ENCODE data around the gene RPUSD1. TPM values are rescaled to one million over a fixed set of nuclear protein-coding genes. Genes with fewer than 3 reads are reported as not detected.

Gene RPUSD1
- total and polyA plus RNA-seq, 2 experiments from 2014 or later: 27.6 to 37.8 TPM

- no peaks in the 10 kb centered on the region for H4K20me1 ChIP-seq (ENCODE audit: insufficient read depth, poor library complexity, severe bottlenecking)
- H3K4me3 ChIP-seq: no peak overlapping the region
- H3K79me2 ChIP-seq: peaks cover 13% of the 10 kb centered on the region
- H2AFZ ChIP-seq: no peak overlapping the region
- H3K36me3 ChIP-seq (replicated peaks; ENCODE audit: insufficient read depth, low read depth): no peaks in the 10 kb centered on the region
- H3K9me3 ChIP-seq (ENCODE audit: low read depth): no peaks in the 10 kb centered on the region
- no peak overlapping the region for H3K27ac ChIP-seq
- no peaks in the 10 kb centered on the region for H3K9me2 ChIP-seq (replicated peaks; ENCODE audit: insufficient read depth)
- no peak overlapping the region for H3K4me2 ChIP-seq
- TF ChIP-seq EZH2phosphoT487 (IDR thresholded peaks at IDR 0.05; ENCODE audit: low read depth, severe bottlenecking, unreplicated experiment): no peak
- H3K4me1 ChIP-seq (ENCODE audit: insufficient read depth): peaks cover 7% of the 10 kb centered on the region
- WGBS (ENCODE audit: low lambda C conversion rate, missing lambda C conversion rate): 95% methylated on average over 13 of the region's 13 CpGs
- no peaks in the 10 kb centered on the region for H3K27me3 ChIP-seq
- DNase-seq (ENCODE audit: low spot score): no peak
These were observed 52.2 kb downstream of the RPUSD1 start for GRCh38 chr16:735982-736453.

DNA sequence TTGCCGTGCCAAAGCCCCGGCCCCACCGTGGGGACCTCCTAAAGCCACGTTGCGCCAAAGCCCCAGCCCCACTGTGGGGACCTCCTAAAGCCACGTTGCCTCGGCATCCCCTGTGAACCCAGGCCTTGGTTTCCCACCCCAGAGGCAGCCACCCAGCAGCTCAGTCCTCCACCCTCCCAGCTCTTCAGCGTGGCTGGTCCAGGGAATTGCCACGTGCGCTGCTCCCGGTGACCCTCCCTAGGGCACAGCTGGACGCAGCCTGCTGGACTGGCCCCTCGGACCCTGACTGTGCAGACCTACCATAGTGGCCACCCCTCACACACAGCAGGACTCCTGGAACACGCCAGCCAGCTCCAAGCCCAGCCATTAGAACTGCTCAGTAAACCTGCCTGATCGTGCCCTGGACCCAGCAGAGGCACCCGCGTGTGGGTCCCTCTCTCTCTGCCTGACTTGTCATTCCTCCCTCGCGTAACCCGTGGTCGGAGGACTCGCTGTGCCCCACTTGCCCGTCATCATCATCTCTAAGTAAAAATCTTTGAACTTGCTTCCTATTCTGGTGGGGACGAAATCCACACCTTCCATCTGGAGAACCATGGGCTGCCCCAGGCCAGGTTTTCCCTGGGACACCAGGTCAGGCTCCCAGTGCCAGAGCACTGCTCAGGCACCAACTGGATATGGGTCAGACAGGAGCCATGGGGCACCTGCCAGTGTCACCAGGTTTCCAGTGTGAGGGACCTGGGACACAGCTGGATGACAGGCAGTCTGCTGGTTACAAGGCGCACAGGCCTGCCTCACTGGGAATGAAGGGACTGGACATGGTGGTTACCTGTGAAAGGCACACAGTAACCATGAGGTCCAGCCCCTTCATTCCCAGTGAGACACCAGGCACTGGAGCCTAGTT is 53.0 kb downstream of the RPUSD1 start:
- Histone ChIP-seq H3K27ac (no peak overlapping the region), H3K79me2 (peaks cover 8% of the 10 kb centered on the region), H3K4me2 (no peak overlapping the region), H3K9me2 (replicated peaks; ENCODE audit: insufficient read depth) (no peaks in the 10 kb centered on the region), H3K9me3 (ENCODE audit: low read depth) (no peaks in the 10 kb centered on the region), H3K27me3 (no peaks in the 10 kb centered on the region), H3K4me1 (ENCODE audit: insufficient read depth) (peaks cover 7% of the 10 kb centered on the region), H2AFZ (no peak overlapping the region), H3K36me3 (replicated peaks; ENCODE audit: insufficient read depth, low read depth) (no peaks in the 10 kb centered on the region), H3K4me3 (no peak overlapping the region), H4K20me1 (ENCODE audit: insufficient read depth, poor library complexity, severe bottlenecking) (no peaks in the 10 kb centered on the region)
- WGBS (ENCODE audit: low lambda C conversion rate, missing lambda C conversion rate): 95% methylated on average over 25 of the region's 25 CpGs
- no peak for TF ChIP-seq EZH2phosphoT487 (IDR thresholded peaks at IDR 0.05; ENCODE audit: low read depth, severe bottlenecking, unreplicated experiment)
- TF ChIP-seq, protein P1, sequence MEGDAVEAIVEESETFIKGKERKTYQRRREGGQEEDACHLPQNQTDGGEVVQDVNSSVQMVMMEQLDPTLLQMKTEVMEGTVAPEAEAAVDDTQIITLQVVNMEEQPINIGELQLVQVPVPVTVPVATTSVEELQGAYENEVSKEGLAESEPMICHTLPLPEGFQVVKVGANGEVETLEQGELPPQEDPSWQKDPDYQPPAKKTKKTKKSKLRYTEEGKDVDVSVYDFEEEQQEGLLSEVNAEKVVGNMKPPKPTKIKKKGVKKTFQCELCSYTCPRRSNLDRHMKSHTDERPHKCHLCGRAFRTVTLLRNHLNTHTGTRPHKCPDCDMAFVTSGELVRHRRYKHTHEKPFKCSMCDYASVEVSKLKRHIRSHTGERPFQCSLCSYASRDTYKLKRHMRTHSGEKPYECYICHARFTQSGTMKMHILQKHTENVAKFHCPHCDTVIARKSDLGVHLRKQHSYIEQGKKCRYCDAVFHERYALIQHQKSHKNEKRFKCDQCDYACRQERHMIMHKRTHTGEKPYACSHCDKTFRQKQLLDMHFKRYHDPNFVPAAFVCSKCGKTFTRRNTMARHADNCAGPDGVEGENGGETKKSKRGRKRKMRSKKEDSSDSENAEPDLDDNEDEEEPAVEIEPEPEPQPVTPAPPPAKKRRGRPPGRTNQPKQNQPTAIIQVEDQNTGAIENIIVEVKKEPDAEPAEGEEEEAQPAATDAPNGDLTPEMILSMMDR (IDR thresholded peaks at IDR 0.05; ENCODE audit: poor library complexity): no peak
- TF ChIP-seq EZH2 (IDR thresholded peaks at IDR 0.05; ENCODE audit: borderline replicate concordance): no peak
- no peak for DNase-seq (ENCODE audit: low spot score)

MicroRNA genes within 50 kb of the gene (microRNA counts, 767-probe panel; counts per million panel counts)
- not detected for microRNA hsa-miR-662

Small RNA genes lying within 50 kb of the gene (microRNA-seq; reads per million reads assigned to microRNA genes)
- not detected for gene MIR662

Small RNA genes lying within 50 kb of the gene (small RNA-seq; reads per million reads assigned to genes)
- gene MIR662: not detected

Other genes starting within 250 kb of the RPUSD1 start
- gene PRR35, start 228.0 kb downstream of the RPUSD1 start, total RNA-seq: not detected in 2 replicates
- gene PRR35, start 228.0 kb downstream of the RPUSD1 start, polyA plus RNA-seq: not detected in 2 replicates
- 1.0 and 1.2 TPM in 2 replicates for gene NHLRC4, start 221.4 kb downstream of the RPUSD1 start, total RNA-seq
- gene NHLRC4, start 221.4 kb downstream of the RPUSD1 start, polyA plus RNA-seq: 0.25 and 1.7 TPM in 2 replicates
- gene PIGQ, start 218.4 kb downstream of the RPUSD1 start, total RNA-seq: 26.7 and 30.0 TPM in 2 replicates
- gene PIGQ, start 218.4 kb downstream of the RPUSD1 start, polyA plus RNA-seq: 58.6 and 64.6 TPM in 2 replicates
- gene RAB40C, start 198.3 kb downstream of the RPUSD1 start, total RNA-seq: 28.4 and 30.2 TPM in 2 replicates
- gene RAB40C, start 198.3 kb downstream of the RPUSD1 start, polyA plus RNA-seq: 30.8 and 32.7 TPM in 2 replicates
- 0.24 and 0.43 TPM in 2 replicates for gene WFIKKN1, start 157.4 kb downstream of the RPUSD1 start, total RNA-seq
- 0.88 and 2.1 TPM in 2 replicates for gene WFIKKN1, start 157.4 kb downstream of the RPUSD1 start, polyA plus RNA-seq
- 75.4 and 77.9 TPM in 2 replicates for gene METTL26, start 152.1 kb downstream of the RPUSD1 start, total RNA-seq
- 151 and 155 TPM in 2 replicates for gene METTL26, start 152.1 kb downstream of the RPUSD1 start, polyA plus RNA-seq
- 43.0 and 61.4 TPM in 2 replicates for gene MCRIP2, start 146.6 kb downstream of the RPUSD1 start, total RNA-seq
- gene MCRIP2, start 146.6 kb downstream of the RPUSD1 start, polyA plus RNA-seq: 95.2 and 100 TPM in 2 replicates
- gene WDR90, start 139.0 kb downstream of the RPUSD1 start, total RNA-seq: 6.4 and 14.4 TPM in 2 replicates
- gene WDR90, start 139.0 kb downstream of the RPUSD1 start, polyA plus RNA-seq: 25.1 and 30.3 TPM in 2 replicates
- 41.8 and 63.2 TPM in 2 replicates for gene RHOT2, start 120.2 kb downstream of the RPUSD1 start, total RNA-seq
- gene RHOT2, start 120.2 kb downstream of the RPUSD1 start, polyA plus RNA-seq: 158 and 201 TPM in 2 replicates
- 2.3 and 3.4 TPM in 2 replicates for gene RHBDL1, start 112.7 kb downstream of the RPUSD1 start, total RNA-seq
- 4.2 and 8.1 TPM in 2 replicates for gene RHBDL1, start 112.7 kb downstream of the RPUSD1 start, polyA plus RNA-seq
- 116 TPM in 2 replicates for gene STUB1, start 108.0 kb downstream of the RPUSD1 start, total RNA-seq
- gene STUB1, start 108.0 kb downstream of the RPUSD1 start, polyA plus RNA-seq: 231 and 249 TPM in 2 replicates
- gene JMJD8, start 104.0 kb downstream of the RPUSD1 start, total RNA-seq: 44.3 and 47.8 TPM in 2 replicates
- gene JMJD8, start 104.0 kb downstream of the RPUSD1 start, polyA plus RNA-seq: 83.4 and 84.3 TPM in 2 replicates
- 6.7 and 15.1 TPM in 2 replicates for gene WDR24, start 98.0 kb downstream of the RPUSD1 start, total RNA-seq
- 22.2 and 24.0 TPM in 2 replicates for gene WDR24, start 98.0 kb downstream of the RPUSD1 start, polyA plus RNA-seq
- 0.07 and 0.28 TPM in 2 replicates for gene FBXL16, start 82.6 kb downstream of the RPUSD1 start, total RNA-seq
- gene FBXL16, start 82.6 kb downstream of the RPUSD1 start, polyA plus RNA-seq: 0.28 and 0.38 TPM in 2 replicates
- 8.3 and 22.7 TPM in 2 replicates for gene METRN, start 73.3 kb downstream of the RPUSD1 start, total RNA-seq
- 68.1 and 80.4 TPM in 2 replicates for gene METRN, start 73.3 kb downstream of the RPUSD1 start, polyA plus RNA-seq
- 32.0 and 38.8 TPM in 2 replicates for gene ANTKMT, start 67.2 kb downstream of the RPUSD1 start, total RNA-seq
- 81.0 and 81.8 TPM in 2 replicates for gene ANTKMT, start 67.2 kb downstream of the RPUSD1 start, polyA plus RNA-seq
- 2.2 and 3.4 TPM in 2 replicates for gene CCDC78, start 61.9 kb downstream of the RPUSD1 start, total RNA-seq
- gene CCDC78, start 61.9 kb downstream of the RPUSD1 start, polyA plus RNA-seq: 5.8 and 6.8 TPM in 2 replicates
- 14.5 and 15.5 TPM in 2 replicates for gene HAGHL, start 61.3 kb downstream of the RPUSD1 start, total RNA-seq
- gene HAGHL, start 61.3 kb downstream of the RPUSD1 start, polyA plus RNA-seq: 31.5 and 32.3 TPM in 2 replicates
- gene CIAO3, start 47.4 kb downstream of the RPUSD1 start, total RNA-seq: 28.5 and 39.0 TPM in 2 replicates
- 42.8 and 61.8 TPM in 2 replicates for gene CIAO3, start 47.4 kb downstream of the RPUSD1 start, polyA plus RNA-seq
- 2.4 and 2.5 TPM in 2 replicates for gene MSLN, start 27.6 kb downstream of the RPUSD1 start, total RNA-seq
- gene MSLN, start 27.6 kb downstream of the RPUSD1 start, polyA plus RNA-seq: 5.6 and 8.0 TPM in 2 replicates
- 5.1 and 9.7 TPM in 2 replicates for gene CHTF18, start 239 bp upstream of the RPUSD1 start, total RNA-seq
- gene CHTF18, start 239 bp upstream of the RPUSD1 start, polyA plus RNA-seq: 18.1 and 21.6 TPM in 2 replicates
- not detected in 2 replicates for gene GNG13, start 12.4 kb upstream of the RPUSD1 start, total RNA-seq
- gene GNG13, start 12.4 kb upstream of the RPUSD1 start, polyA plus RNA-seq: not detected in 2 replicates
- gene LMF1, start 182.6 kb upstream of the RPUSD1 start, total RNA-seq: 25.8 and 27.2 TPM in 2 replicates
- gene LMF1, start 182.6 kb upstream of the RPUSD1 start, polyA plus RNA-seq: 29.3 and 34.3 TPM in 2 replicates
- gene SOX8, start 193.4 kb upstream of the RPUSD1 start, total RNA-seq: 2.7 and 3.8 TPM in 2 replicates
- 3.8 and 4.7 TPM in 2 replicates for gene SOX8, start 193.4 kb upstream of the RPUSD1 start, polyA plus RNA-seq